ENCODE results near the gene CXCR6.

CXCR6 gene

GRCh38 chr3:45955706-45956105 is 12.4 kb downstream of the CXCR6 start:
- TF ChIP-seq CTCF (conservative IDR thresholded peaks at IDR 0.05): no peak
- H3K27ac ChIP-seq: no peak overlapping the region

- H3K27ac ChIP-seq: no peak overlapping the region
- TF ChIP-seq CTCF (conservative IDR thresholded peaks at IDR 0.05): no peak
Measured at GRCh38 chr3:45957586-45957985, 14.3 kb downstream of the CXCR6 start.

GRCh38 chr3:45958321-45958791 is 15.1 kb downstream of the CXCR6 start:
- TF ChIP-seq CTCF (conservative IDR thresholded peaks at IDR 0.05): no peak
- H3K27ac ChIP-seq: no peak overlapping the region

GRCh38 chr3:45959201-45959600 is 15.9 kb downstream of the CXCR6 start:
- TF ChIP-seq CTCF (conservative IDR thresholded peaks at IDR 0.05): no peak
- no peak overlapping the region for H3K27ac ChIP-seq

GRCh38 chr3:45960289-45960688 is 17.0 kb downstream of the CXCR6 start:
- TF ChIP-seq CTCF (conservative IDR thresholded peaks at IDR 0.05): no peak
- H3K27ac ChIP-seq: no peak overlapping the region

GRCh38 chr3:45962033-45962432 is 18.8 kb downstream of the CXCR6 start:
- no peak for TF ChIP-seq CTCF (conservative IDR thresholded peaks at IDR 0.05)
- H3K27ac ChIP-seq: no peak overlapping the region

- TF ChIP-seq CTCF (conservative IDR thresholded peaks at IDR 0.05): no peak
- no peak overlapping the region for H3K27ac ChIP-seq
Measured at GRCh38 chr3:45964139-45964538, 20.9 kb downstream of the CXCR6 start.

Measured in VCaP (cell line).